ENCODE measurements around the gene NOS1AP. TPM values are rescaled to one million over a fixed set of nuclear protein-coding genes. Genes with fewer than 3 reads are reported as not detected.

NOS1AP gene
- total and polyA plus RNA-seq, 9 of the 15 experiments (the other 6 are each of a cell fraction or from before 2014, with no cell fraction given), result 0.07 to 1.5 (median 0.22) TPM

- TF ChIP-seq, protein P1, sequence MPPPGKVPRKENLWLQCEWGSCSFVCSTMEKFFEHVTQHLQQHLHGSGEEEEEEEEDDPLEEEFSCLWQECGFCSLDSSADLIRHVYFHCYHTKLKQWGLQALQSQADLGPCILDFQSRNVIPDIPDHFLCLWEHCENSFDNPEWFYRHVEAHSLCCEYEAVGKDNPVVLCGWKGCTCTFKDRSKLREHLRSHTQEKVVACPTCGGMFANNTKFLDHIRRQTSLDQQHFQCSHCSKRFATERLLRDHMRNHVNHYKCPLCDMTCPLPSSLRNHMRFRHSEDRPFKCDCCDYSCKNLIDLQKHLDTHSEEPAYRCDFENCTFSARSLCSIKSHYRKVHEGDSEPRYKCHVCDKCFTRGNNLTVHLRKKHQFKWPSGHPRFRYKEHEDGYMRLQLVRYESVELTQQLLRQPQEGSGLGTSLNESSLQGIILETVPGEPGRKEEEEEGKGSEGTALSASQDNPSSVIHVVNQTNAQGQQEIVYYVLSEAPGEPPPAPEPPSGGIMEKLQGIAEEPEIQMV (tag; conservative IDR thresholded peaks at IDR 0.05; ENCODE audit: low read depth), result no peak
- no peak for TF ChIP-seq IRF2 (CRISPR knock-in tag; IDR thresholded peaks at IDR 0.05)
- no peak for TF ChIP-seq CBX1 (IDR thresholded peaks at IDR 0.05; ENCODE audit: low read depth)
- no peak for TF ChIP-seq ZNF695 (CRISPR knock-in tag; IDR thresholded peaks at IDR 0.05)
- no peak for TF ChIP-seq FOSL1 (tag; conservative IDR thresholded peaks at IDR 0.05)
- TF ChIP-seq SNRNP70 (optimal IDR thresholded peaks at IDR 0.05; ENCODE audit: low read depth, low read length), result no peak
- TF ChIP-seq ESRRA (IDR thresholded peaks at IDR 0.05; ENCODE audit: borderline replicate concordance, low read depth), result no peak
- TF ChIP-seq HSF4 (CRISPR knock-in tag; IDR thresholded peaks at IDR 0.05; ENCODE audit: borderline replicate concordance), result no peak
- TF ChIP-seq, protein P2, sequence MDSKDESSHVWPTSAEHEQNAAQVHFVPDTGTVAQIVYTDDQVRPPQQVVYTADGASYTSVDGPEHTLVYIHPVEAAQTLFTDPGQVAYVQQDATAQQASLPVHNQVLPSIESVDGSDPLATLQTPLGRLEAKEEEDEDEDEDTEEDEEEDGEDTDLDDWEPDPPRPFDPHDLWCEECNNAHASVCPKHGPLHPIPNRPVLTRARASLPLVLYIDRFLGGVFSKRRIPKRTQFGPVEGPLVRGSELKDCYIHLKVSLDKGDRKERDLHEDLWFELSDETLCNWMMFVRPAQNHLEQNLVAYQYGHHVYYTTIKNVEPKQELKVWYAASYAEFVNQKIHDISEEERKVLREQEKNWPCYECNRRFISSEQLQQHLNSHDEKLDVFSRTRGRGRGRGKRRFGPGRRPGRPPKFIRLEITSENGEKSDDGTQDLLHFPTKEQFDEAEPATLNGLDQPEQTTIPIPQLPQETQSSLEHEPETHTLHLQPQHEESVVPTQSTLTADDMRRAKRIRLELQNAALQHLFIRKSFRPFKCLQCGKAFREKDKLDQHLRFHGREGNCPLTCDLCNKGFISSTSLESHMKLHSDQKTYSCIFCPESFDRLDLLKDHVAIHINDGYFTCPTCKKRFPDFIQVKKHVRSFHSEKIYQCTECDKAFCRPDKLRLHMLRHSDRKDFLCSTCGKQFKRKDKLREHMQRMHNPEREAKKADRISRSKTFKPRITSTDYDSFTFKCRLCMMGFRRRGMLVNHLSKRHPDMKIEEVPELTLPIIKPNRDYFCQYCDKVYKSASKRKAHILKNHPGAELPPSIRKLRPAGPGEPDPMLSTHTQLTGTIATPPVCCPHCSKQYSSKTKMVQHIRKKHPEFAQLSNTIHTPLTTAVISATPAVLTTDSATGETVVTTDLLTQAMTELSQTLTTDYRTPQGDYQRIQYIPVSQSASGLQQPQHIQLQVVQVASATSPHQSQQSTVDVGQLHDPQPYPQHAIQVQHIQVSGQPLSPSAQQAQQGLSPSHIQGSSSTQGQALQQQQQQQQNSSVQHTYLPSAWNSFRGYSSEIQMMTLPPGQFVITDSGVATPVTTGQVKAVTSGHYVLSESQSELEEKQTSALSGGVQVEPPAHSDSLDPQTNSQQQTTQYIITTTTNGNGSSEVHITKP (IDR thresholded peaks at IDR 0.05; ENCODE audit: partially characterized antibody), result no peak
- no peak for TF ChIP-seq SIX5 (IDR thresholded peaks at IDR 0.05; ENCODE audit: borderline replicate concordance in 1 of 2, insufficient read depth in 1 of 2, low read depth in 1 of 2, low read length in 2 of 2)
- TF ChIP-seq HES1 (IDR thresholded peaks at IDR 0.05; ENCODE audit: low read depth), result no peak
- 0 out of 2 replicates have a peak, but pooled peaks have one; percentile 39 for TF ChIP-seq ZNF282 (CRISPR knock-in tag; IDR thresholded peaks at IDR 0.05)
- no peak for TF ChIP-seq BHLHE40 (IDR thresholded peaks at IDR 0.05; ENCODE audit: low read length)
- TF ChIP-seq RBM39 (optimal IDR thresholded peaks at IDR 0.05; ENCODE audit: low read depth, low read length), result no peak
These were observed 45.7 kb upstream of the NOS1AP start, which contains the start of gene OLFML2B (continued) for GRCh38 chr1:162023547-162024501.
